Right lobe of liver (tissue), 6 donors: ENCODE results near the gene MUC7. TPM values are rescaled to one million over a fixed set of nuclear protein-coding genes. Genes with fewer than 3 reads are reported as not detected.

ENCODE experiments used
- ATAC-seq, 4 donors: fragments of 200-7000 bp; cut with Tn5 transposase; one replicate each; pipeline ENCODE4 v1.9.1; 2020; ENCODE audit warnings: mild to moderate bottlenecking in 4 of 4, moderate library complexity in 4 of 4
- DNase-seq, 3 donors: peaks; one replicate each; pipeline ENCODE4 v3.0.0-alpha.2; 2020
- H3K27ac ChIP-seq, 3 donors: fragments of 200-600 bp; one replicate each; pipeline ENCODE4 v1.8.0; 2022
- H3K27me3 ChIP-seq, 2 donors: fragments of 200-600 bp; one replicate each; pipeline ENCODE4 v1.8.0; 2022
- H3K36me3 ChIP-seq, 4 donors: fragments of 200-600 bp; sonication (generic) in 1 of 4; one replicate each; pipeline versions ENCODE4 v1.5.1 to v1.8.0; 2017 to 2022; ENCODE audit warnings: control low read depth in 1 of 4
- H3K4me1 ChIP-seq, 4 donors: fragments of 200-600 bp; sonication (generic) in 1 of 4; one replicate each; pipeline versions ENCODE4 v1.5.1 to v1.8.0; 2017 to 2022; ENCODE audit warnings: control low read depth in 1 of 4
- H3K4me3 ChIP-seq, 3 donors: fragments of 200-600 bp; one replicate each; pipeline ENCODE4 v1.8.0; 2022
- H3K9me3 ChIP-seq, 4 donors: fragments of 200-600 bp; sonication (generic) in 1 of 4; one replicate each; pipeline versions ENCODE4 v1.5.1 to v1.8.0; 2017 to 2022; ENCODE audit warnings: control low read depth in 1 of 4
- POLR2A ChIP-seq: fragments of 450-650 bp; IDR thresholded peaks from one replicate; pipeline ENCODE4 v1.6.1; 2017; ENCODE audit warnings: antibody characterized with exemption, mild to moderate bottlenecking
- WGBS: methylation state at CpG from one replicate; pipeline ENCODE4 v1.1.6; 2018; ENCODE audit warnings: low coverage, low lambda C conversion rate; ENCODE audit not compliant: insufficient coverage; ENCODE audit errors: missing lambda C conversion rate; 5-methylcytosine and 5-hydroxymethylcytosine counted together
- intact Hi-C, 2 donors: fragments of 100-400 bp; cut with DNase I; formaldehyde crosslinking; loops; one replicate each; pipeline versions ENCODE4 v1.11.2 to v1.14.1; 2022
- total RNA-seq, 6 experiments: library from RNA; depleted of rRNA in 2 of 6; stranded (reverse); fragments of >200 nt in 2 of 6; fragmentation: NEBNext Ultra II Directional in 3 of 6; extraction: Animal tissue kit (Norgen Biotek cat#: 25700) in 3 of 6; gene quantifications; one replicate each; pipeline versions ENCODE4 v1.1.0 to v1.2.4, GENCODE V29; 2016 to 2023
- TF ChIP-seq, protein P1 (sequence below), 4 donors: fragments of 200-600 bp in 3 of 4; fragments of 450-650 bp in 1 of 4; IDR thresholded peaks; one replicate each; pipeline versions ENCODE4 v1.5.1 to v1.8.0; 2016 to 2022; ENCODE audit warnings: antibody characterized with exemption in 4 of 4, mild to moderate bottlenecking in 2 of 4
- donor health status: DM: no; HTN: yes; CAD: no.
- donor health status: DM: no; HTN: no; CAD: no.
- donor health status: DM: no; HTN: no; CAD: no.
- donor health status: DM: no; HTN: yes; CAD: no.
- donor health status: DM: no; HTN: yes; CAD: no.

Gene MUC7
- total RNA-seq, 6 experiments from 2014 or later = not detected

- ATAC-seq (no peak), DNase-seq (no peak)
- no peak overlapping the region for H3K27ac ChIP-seq
- no peaks in the 10 kb centered on the region for H3K9me3 ChIP-seq
- TF ChIP-seq, protein P1, sequence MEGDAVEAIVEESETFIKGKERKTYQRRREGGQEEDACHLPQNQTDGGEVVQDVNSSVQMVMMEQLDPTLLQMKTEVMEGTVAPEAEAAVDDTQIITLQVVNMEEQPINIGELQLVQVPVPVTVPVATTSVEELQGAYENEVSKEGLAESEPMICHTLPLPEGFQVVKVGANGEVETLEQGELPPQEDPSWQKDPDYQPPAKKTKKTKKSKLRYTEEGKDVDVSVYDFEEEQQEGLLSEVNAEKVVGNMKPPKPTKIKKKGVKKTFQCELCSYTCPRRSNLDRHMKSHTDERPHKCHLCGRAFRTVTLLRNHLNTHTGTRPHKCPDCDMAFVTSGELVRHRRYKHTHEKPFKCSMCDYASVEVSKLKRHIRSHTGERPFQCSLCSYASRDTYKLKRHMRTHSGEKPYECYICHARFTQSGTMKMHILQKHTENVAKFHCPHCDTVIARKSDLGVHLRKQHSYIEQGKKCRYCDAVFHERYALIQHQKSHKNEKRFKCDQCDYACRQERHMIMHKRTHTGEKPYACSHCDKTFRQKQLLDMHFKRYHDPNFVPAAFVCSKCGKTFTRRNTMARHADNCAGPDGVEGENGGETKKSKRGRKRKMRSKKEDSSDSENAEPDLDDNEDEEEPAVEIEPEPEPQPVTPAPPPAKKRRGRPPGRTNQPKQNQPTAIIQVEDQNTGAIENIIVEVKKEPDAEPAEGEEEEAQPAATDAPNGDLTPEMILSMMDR (IDR thresholded peaks at IDR 0.05) = no peak
- no peak for TF ChIP-seq POLR2A
- WGBS = 69% methylated on average over 5 of the region's 5 CpGs
- no peaks in the 10 kb centered on the region for H3K4me1 ChIP-seq
- no peaks in the 10 kb centered on the region for H3K36me3 ChIP-seq
- no peaks in the 10 kb centered on the region for H3K27me3 ChIP-seq
- intact Hi-C loops = no loop called here
- H3K4me3 ChIP-seq = no peak overlapping the region
Measured at GRCh38 chr4:70443329-70443728, 28.7 kb upstream of the MUC7 start.

- Histone ChIP-seq H3K9me3 (no peaks in the 10 kb centered on the region), H3K4me3 (no peak overlapping the region), H3K36me3 (no peaks in the 10 kb centered on the region), H3K4me1 (no peaks in the 10 kb centered on the region), H3K27ac (no peak overlapping the region), H3K27me3 (no peaks in the 10 kb centered on the region)
- DNase-seq = no peak
- 81% methylated on average over 3 of the region's 3 CpGs for WGBS
- intact Hi-C loops = no loop called here
- ATAC-seq = no peak
- TF ChIP-seq POLR2A = no peak
- TF ChIP-seq, protein P1 (IDR thresholded peaks at IDR 0.05) = no peak
Measured at GRCh38 chr4:70449220-70449619, 22.8 kb upstream of the MUC7 start.

- no peaks in the 10 kb centered on the region for H3K9me3 ChIP-seq
- H3K27me3 ChIP-seq = no peaks in the 10 kb centered on the region
- H3K4me3 ChIP-seq = no peak overlapping the region
- no peak for ATAC-seq
- H3K36me3 ChIP-seq = no peaks in the 10 kb centered on the region
- intact Hi-C loops = no loop called here
- 10% methylated on average over 1 of the region's 1 CpG for WGBS
- TF ChIP-seq POLR2A = no peak
- TF ChIP-seq, protein P1 (IDR thresholded peaks at IDR 0.05) = no peak
- no peak for DNase-seq
- no peaks in the 10 kb centered on the region for H3K4me1 ChIP-seq
- H3K27ac ChIP-seq = no peak overlapping the region
Measured at GRCh38 chr4:70452946-70453345, 19.1 kb upstream of the MUC7 start.

GRCh38 chr4:70463335-70463734 lies 8.7 kb upstream of the MUC7 start:
- Histone ChIP-seq H3K4me3 (no peak overlapping the region), H3K27ac (no peak overlapping the region), H3K27me3 (no peaks in the 10 kb centered on the region), H3K36me3 (no peaks in the 10 kb centered on the region), H3K9me3 (no peaks in the 10 kb centered on the region), H3K4me1 (no peaks in the 10 kb centered on the region)
- DNase-seq = no peak
- TF ChIP-seq, protein P1 (IDR thresholded peaks at IDR 0.05) = no peak
- TF ChIP-seq POLR2A = no peak
- WGBS = 46% methylated on average over 2 of the region's 2 CpGs
- ATAC-seq = no peak
- intact Hi-C loops = no loop called here

DNA sequence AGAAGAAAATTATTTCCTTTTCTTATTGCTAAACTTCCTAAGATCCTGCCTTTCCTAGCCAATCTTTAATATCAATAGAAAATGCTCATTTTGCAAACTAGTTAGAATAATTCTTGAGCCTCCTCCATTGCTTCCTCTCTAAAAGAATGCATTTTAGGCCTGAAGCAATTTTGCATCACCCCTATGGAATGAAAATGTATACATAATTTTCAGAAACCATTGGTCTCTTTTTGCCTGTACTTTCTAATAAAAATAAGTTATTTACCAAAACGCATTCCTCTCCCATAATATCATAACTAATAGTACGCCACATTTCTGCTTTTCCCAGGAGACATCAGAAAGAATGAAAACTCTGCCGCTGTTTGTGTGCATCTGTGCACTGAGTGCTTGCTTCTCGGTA lies 1.7 kb downstream of the MUC7 start:
- H3K4me1 ChIP-seq = no peaks in the 10 kb centered on the region
- no peak for ATAC-seq
- intact Hi-C loops = no loop called here
- H3K36me3 ChIP-seq = no peaks in the 10 kb centered on the region
- no peaks in the 10 kb centered on the region for H3K27me3 ChIP-seq
- no peaks in the 10 kb centered on the region for H3K9me3 ChIP-seq
- TF ChIP-seq, protein P1 (IDR thresholded peaks at IDR 0.05) = no peak
- TF ChIP-seq POLR2A = no peak
- H3K27ac ChIP-seq = no peak overlapping the region
- H3K4me3 ChIP-seq = no peak overlapping the region
- 64% methylated on average over 4 of the region's 4 CpGs for WGBS
- DNase-seq = no peak
